Fibroblast of lung (primary cell): ENCODE results near the gene KCNK4. TPM values are rescaled to one million over a fixed set of nuclear protein-coding genes. Genes with fewer than 3 reads are reported as not detected.

Source experiments
- DNase-seq, 2 donors: peaks; one replicate each; pipeline versions ENCODE4 v3.0.0 to v3.0.0-alpha.2; 2010; ENCODE audit warnings: low read depth in 2 of 2
- H2AFZ ChIP-seq: 2 replicates; pipeline ENCODE4 v1.5.1; 2012; ENCODE audit warnings: low read length, control low read depth, inconsistent platforms
- H3K27ac ChIP-seq: 2 replicates; pipeline ENCODE4 v1.5.1; 2011; ENCODE audit warnings: low read length, control low read depth; ENCODE audit not compliant: insufficient read depth
- H3K27me3 ChIP-seq: 2 replicates; pipeline ENCODE4 v1.5.1; 2011; ENCODE audit warnings: mild to moderate bottlenecking, low read length; ENCODE audit not compliant: control insufficient read depth, insufficient read depth
- H3K36me3 ChIP-seq: 2 replicates; pipeline ENCODE4 v1.5.1; 2011; ENCODE audit warnings: low read length; ENCODE audit not compliant: control insufficient read depth, insufficient read depth
- H3K4me1 ChIP-seq: 2 replicates; pipeline ENCODE4 v1.5.1; 2011; ENCODE audit warnings: low read length; ENCODE audit not compliant: control insufficient read depth, insufficient read depth; ENCODE audit errors: extremely low read depth
- H3K4me2 ChIP-seq: 2 replicates; pipeline ENCODE4 v1.5.1; 2011; ENCODE audit warnings: low read length, control low read depth; ENCODE audit not compliant: insufficient read depth; ENCODE audit errors: extremely low read depth
- H3K4me3 ChIP-seq, 4 experiments: fragments of 200-600 bp in 1 of 4; sonication (generic) in 1 of 4; replicated peaks in 1 of 4; 2 replicates each; pipeline ENCODE4 v1.5.1; 2011 to 2016; ENCODE audit warnings: low read length in 4 of 4, low read depth in 3 of 4, mild to moderate bottlenecking in 3 of 4, control low read depth in 2 of 4, inconsistent platforms in 1 of 4, mixed read lengths in 1 of 4; ENCODE audit not compliant: insufficient read depth in 1 of 4; ENCODE audit errors: control extremely low read depth in 1 of 4
- H3K79me2 ChIP-seq: 2 replicates; pipeline ENCODE4 v1.5.1; 2012; ENCODE audit warnings: mild to moderate bottlenecking, low read length, inconsistent platforms; ENCODE audit not compliant: control insufficient read depth, insufficient read depth
- H3K9ac ChIP-seq: 2 replicates; pipeline ENCODE4 v1.5.1; 2011; ENCODE audit warnings: mild to moderate bottlenecking, low read length, control low read depth; ENCODE audit not compliant: insufficient read depth
- H3K9me3 ChIP-seq: 2 replicates; pipeline ENCODE4 v1.5.1; 2012; ENCODE audit warnings: low read depth, low read length; ENCODE audit not compliant: control insufficient read depth, insufficient read depth
- H4K20me1 ChIP-seq: 2 replicates; pipeline ENCODE4 v1.5.1; 2011; ENCODE audit warnings: low read length; ENCODE audit not compliant: control insufficient read depth, insufficient read depth; ENCODE audit errors: extremely low read depth
- EZH2 ChIP-seq: IDR thresholded peaks from 2 replicates; pipeline ENCODE4 v1.5.1; 2012; ENCODE audit warnings: low read length, control low read depth, mild to moderate bottlenecking; ENCODE audit errors: missing control alignments
- polyA plus RNA-seq, 2 donors: library from polyadenylated mRNA; depleted of rRNA in 1 of 2; stranded (reverse) in 1 of 2; unstranded in 1 of 2; fragments of >200 nt; gene quantifications; 2 replicates each; pipeline ENCODE4 v1.2.1, GENCODE V29; 2011 to 2012; ENCODE audit warnings: missing spikeins in 1 of 2
- total RNA-seq: library from RNA; depleted of rRNA; stranded (reverse); fragments of >200 nt; gene quantifications from 2 replicates; pipeline ENCODE4 v1.2.1, GENCODE V29; 2014
- TF ChIP-seq, protein P1 (sequence below), 2 donors: IDR thresholded peaks in 1 of 2; conservative IDR thresholded peaks in 1 of 2; 1 replicate in 1 of 2; 2 replicates in 1 of 2; pipeline ENCODE4 v1.5.1; 2011 to 2012; ENCODE audit warnings: low read length in 2 of 2, control low read depth in 1 of 2, inconsistent platforms in 1 of 2, low read depth in 1 of 2, mild to moderate bottlenecking in 1 of 2

Gene KCNK4
- total and polyA plus RNA-seq, 2 donors (not counting 1 experiment from before 2014, with no cell fraction given): not detected

DNA sequence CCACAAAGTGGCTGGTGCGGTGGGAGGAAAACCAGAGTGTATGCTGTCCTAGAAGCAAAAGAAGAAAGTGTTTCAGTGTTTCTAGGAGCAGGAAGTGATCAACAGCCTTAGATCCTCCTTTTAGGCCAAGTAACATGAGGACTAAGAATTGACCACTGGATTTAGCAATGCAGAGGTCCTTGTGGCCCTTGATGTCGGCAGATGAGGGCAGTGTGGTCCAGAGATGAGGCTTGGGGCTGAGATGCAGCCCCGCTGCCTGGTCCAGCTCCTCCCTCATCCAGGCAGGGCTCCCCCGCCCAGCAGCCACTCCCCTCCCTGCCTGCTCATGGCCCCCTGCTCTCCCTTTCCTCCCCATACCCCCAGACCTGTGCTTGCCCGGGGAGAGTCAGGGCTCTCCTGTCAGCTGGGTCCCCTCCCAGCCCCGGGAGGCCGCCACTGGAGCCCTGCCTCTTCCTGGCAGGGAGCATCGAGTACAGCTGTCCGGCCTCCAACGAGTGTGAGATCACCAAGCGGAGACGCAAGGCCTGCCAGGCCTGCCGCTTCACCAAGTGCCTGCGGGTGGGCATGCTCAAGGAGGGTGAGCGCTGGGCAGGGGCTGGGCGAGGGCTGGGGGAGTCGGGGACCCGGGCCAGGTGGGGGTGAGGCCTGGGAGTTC, 22.5 kb downstream of the KCNK4 start:
- no peaks in the 10 kb centered on the region for H4K20me1 ChIP-seq
- no peak for TF ChIP-seq EZH2
- TF ChIP-seq, protein P1, sequence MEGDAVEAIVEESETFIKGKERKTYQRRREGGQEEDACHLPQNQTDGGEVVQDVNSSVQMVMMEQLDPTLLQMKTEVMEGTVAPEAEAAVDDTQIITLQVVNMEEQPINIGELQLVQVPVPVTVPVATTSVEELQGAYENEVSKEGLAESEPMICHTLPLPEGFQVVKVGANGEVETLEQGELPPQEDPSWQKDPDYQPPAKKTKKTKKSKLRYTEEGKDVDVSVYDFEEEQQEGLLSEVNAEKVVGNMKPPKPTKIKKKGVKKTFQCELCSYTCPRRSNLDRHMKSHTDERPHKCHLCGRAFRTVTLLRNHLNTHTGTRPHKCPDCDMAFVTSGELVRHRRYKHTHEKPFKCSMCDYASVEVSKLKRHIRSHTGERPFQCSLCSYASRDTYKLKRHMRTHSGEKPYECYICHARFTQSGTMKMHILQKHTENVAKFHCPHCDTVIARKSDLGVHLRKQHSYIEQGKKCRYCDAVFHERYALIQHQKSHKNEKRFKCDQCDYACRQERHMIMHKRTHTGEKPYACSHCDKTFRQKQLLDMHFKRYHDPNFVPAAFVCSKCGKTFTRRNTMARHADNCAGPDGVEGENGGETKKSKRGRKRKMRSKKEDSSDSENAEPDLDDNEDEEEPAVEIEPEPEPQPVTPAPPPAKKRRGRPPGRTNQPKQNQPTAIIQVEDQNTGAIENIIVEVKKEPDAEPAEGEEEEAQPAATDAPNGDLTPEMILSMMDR (conservative IDR thresholded peaks at IDR 0.05 in 1 of 2, IDR thresholded peaks at IDR 0.05 in 1 of 2; ENCODE audit: low read depth in 1 of 2, low read length in 2 of 2): no peak
- peaks cover 11% of the 10 kb centered on the region for H3K79me2 ChIP-seq
- peaks cover 11% of the 10 kb centered on the region for H3K36me3 ChIP-seq
- no peaks in the 10 kb centered on the region for H3K4me1 ChIP-seq
- H3K9me3 ChIP-seq: no peaks in the 10 kb centered on the region
- peak overlapping the region; percentile 58 for H3K27ac ChIP-seq
- peak in 1 of 2 donors; percentile 48 for DNase-seq
- peak overlapping the region; percentile 25 for H3K4me2 ChIP-seq
- peak overlapping the region in 1 of 4 experiments; percentile 27 for H3K4me3 ChIP-seq
- H2AFZ ChIP-seq: no peak overlapping the region
- H3K27me3 ChIP-seq: no peaks in the 10 kb centered on the region
- peak overlapping the region; percentile 37 for H3K9ac ChIP-seq

DNA sequence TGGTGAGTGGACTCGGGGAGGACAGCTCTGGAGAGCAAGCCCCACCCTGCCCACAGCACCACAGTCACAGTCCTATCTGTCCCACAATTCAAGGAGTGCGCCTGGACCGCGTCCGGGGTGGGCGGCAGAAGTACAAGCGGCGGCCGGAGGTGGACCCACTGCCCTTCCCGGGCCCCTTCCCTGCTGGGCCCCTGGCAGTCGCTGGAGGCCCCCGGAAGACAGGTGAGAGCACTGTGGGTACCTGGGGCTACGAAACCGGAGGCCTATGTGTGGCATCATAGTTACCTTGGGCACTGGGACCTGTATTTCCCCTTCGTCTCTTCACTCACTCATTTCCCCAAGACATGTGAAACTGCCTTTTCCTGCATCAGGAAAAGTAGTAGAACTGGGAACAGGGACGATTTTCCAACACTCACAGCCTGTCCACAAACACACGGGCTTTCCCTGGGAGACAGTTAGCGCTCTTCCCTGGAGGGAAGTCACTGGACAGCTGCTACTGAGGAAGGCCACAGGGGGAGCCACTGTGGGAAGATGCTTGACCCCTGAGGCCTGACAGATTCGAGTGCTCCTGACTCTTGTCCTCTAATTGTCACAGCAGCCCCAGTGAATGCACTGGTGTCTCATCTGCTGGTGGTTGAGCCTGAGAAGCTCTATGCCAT, 23.2 kb downstream of the KCNK4 start:
- DNase-seq: no peak
- peak overlapping the region; percentile 58 for H3K27ac ChIP-seq

More for the DNA sequence above, 23.2 kb downstream of the KCNK4 start:
- Histone ChIP-seq H3K4me2 (peak overlapping the region; percentile 7), H3K79me2 (peaks cover 13% of the 10 kb centered on the region), H3K4me3 (peak overlapping the region in 1 of 4 experiments; percentile 27), H4K20me1 (no peaks in the 10 kb centered on the region), H3K27me3 (no peaks in the 10 kb centered on the region), H3K9ac (peak overlapping the region; percentile 37), H3K9me3 (no peaks in the 10 kb centered on the region), H3K36me3 (peaks cover 11% of the 10 kb centered on the region), H2AFZ (no peak overlapping the region), H3K4me1 (no peaks in the 10 kb centered on the region)
- TF ChIP-seq EZH2: no peak
- TF ChIP-seq, protein P1 (conservative IDR thresholded peaks at IDR 0.05 in 1 of 2, IDR thresholded peaks at IDR 0.05 in 1 of 2; ENCODE audit: low read depth in 1 of 2, low read length in 2 of 2): peak in 1 of 2 donors; percentile 35
